PC-9 (cell line): Measurements from ENCODE around the gene POLR1D.

Experiments used
- EZH2 ChIP-seq: fragments of 200-600 bp; sonication (generic); IDR thresholded peaks from 2 replicates; pipeline ENCODE4 v1.8.0; 2017; ENCODE audit warnings: antibody characterized with exemption, low read depth
- TF ChIP-seq, protein P1 (sequence below): fragments of 200-600 bp; sonication (generic); conservative IDR thresholded peaks from 2 replicates; pipeline ENCODE4 v1.6.1; 2017; ENCODE audit warnings: mixed run types, antibody characterized with exemption, mild to moderate bottlenecking, moderate library complexity

DNA sequence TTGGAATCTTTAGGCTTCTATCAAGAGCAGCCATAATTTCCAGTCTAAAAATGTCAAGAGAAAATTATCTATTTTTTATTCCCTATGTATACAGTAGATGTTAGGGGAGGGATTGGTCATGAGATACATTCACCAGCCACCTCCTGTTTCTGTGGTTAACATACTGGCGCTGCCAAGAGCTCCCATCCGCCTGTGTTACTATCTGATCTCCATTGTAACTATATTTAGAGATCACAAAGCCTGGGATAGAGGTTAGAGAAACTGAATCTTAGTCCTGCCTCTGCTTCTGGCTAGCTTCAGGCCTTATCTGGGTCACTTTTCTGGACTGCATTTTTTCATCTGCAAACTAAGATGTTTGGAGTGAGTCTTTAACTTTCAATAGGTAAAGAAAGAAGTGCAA is 46.3 kb downstream of the POLR1D start:
- TF ChIP-seq, protein P1, sequence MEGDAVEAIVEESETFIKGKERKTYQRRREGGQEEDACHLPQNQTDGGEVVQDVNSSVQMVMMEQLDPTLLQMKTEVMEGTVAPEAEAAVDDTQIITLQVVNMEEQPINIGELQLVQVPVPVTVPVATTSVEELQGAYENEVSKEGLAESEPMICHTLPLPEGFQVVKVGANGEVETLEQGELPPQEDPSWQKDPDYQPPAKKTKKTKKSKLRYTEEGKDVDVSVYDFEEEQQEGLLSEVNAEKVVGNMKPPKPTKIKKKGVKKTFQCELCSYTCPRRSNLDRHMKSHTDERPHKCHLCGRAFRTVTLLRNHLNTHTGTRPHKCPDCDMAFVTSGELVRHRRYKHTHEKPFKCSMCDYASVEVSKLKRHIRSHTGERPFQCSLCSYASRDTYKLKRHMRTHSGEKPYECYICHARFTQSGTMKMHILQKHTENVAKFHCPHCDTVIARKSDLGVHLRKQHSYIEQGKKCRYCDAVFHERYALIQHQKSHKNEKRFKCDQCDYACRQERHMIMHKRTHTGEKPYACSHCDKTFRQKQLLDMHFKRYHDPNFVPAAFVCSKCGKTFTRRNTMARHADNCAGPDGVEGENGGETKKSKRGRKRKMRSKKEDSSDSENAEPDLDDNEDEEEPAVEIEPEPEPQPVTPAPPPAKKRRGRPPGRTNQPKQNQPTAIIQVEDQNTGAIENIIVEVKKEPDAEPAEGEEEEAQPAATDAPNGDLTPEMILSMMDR, result no peak
- no peak for TF ChIP-seq EZH2
